Measurements from ENCODE around the gene BTNL9. TPM values are rescaled to one million over a fixed set of nuclear protein-coding genes. Genes with fewer than 3 reads are reported as not detected.

BTNL9 gene
- total and polyA plus RNA-seq, 3 donors from 2014 or later = 8.9 to 28.4 (median 19.0) TPM

DNA sequence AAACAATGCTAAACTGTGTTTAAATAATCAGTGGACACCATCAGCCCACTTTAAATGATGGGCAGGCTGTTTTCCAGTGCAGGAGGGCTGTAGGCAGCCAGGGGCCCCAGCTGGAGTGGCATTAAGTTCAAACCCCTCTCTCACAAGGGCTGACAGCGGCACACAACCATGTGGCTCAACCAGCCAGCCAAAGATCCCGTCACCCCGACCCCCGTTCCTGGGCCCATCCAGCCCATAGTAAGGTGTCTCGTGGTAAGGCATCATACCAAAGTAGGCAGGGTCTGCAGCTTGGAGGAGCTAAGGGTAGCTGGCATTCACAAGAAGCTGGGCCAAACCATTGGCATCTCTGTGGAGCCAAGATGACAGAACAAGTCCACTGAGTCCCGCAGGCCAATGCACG is 24.9 kb downstream of the BTNL9 start:
- Histone ChIP-seq H3K9me3 (no peaks in the 10 kb centered on the region), H3K4me3 (no peak overlapping the region), H3K27ac (no peak overlapping the region), H3K4me1 (no peaks in the 10 kb centered on the region), H3K27me3 (no peaks in the 10 kb centered on the region), H3K36me3 (ENCODE audit: low read depth, missing control alignments) (no peaks in the 10 kb centered on the region)
- intact Hi-C loops (cut with DNase I; ENCODE audit: low total_unique reads) = no loop called here
- no peak for DNase-seq
- no peak for TF ChIP-seq POLR2A (IDR thresholded peaks at IDR 0.05)
- TF ChIP-seq CTCF (IDR thresholded peaks at IDR 0.05) = no peak
- WGBS, 2 donors = 81 to 89% methylated on average over 7 of the region's 7 CpGs

GRCh38 chr5:181069767-181070491 is 29.9 kb downstream of the BTNL9 start:
- H3K27ac ChIP-seq = no peak overlapping the region
- WGBS, 2 donors = 27 to 42% methylated on average over 6 to 26 of the region's 26 CpGs
- no peaks in the 10 kb centered on the region for H3K27me3 ChIP-seq
- no peaks in the 10 kb centered on the region for H3K4me1 ChIP-seq
- intact Hi-C loops (cut with DNase I; ENCODE audit: low total_unique reads) = no loop called here
- no peaks in the 10 kb centered on the region for H3K36me3 ChIP-seq (ENCODE audit: low read depth, missing control alignments)
- H3K9me3 ChIP-seq = no peaks in the 10 kb centered on the region
- peak overlapping the region; percentile 41 to 46 for H3K4me3 ChIP-seq
- TF ChIP-seq CTCF (IDR thresholded peaks at IDR 0.05) = no peak
- DNase-seq = peak; percentile 76

DNA sequence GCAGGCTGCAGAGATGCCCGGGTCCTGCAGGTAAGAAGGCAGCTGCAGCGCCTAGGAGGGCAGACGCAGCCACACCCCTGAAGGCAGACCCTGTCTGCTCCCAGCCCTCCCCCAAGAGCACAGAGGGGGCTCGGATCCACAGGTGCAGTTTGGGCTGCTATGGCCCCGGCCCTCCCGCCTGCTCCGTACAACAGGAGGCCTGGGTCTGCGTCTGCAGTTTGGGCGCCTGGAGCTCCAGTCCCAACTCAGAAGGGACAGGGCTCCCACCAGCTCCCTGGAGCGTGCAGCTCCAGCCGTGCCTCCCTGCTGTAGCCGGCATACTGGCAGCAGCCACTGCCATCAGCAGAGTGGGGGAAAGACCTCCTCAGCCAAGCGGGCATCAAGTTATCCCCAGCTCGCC is 30.5 kb downstream of the BTNL9 start:
- Histone ChIP-seq H3K4me3 (peak overlapping the region; percentile 41 to 46), H3K9me3 (no peaks in the 10 kb centered on the region), H3K4me1 (no peaks in the 10 kb centered on the region), H3K27ac (no peak overlapping the region), H3K27me3 (no peaks in the 10 kb centered on the region), H3K36me3 (ENCODE audit: low read depth, missing control alignments) (no peaks in the 10 kb centered on the region)
- intact Hi-C loops (cut with DNase I; ENCODE audit: low total_unique reads) = no loop called here
- no peak for DNase-seq
- WGBS, 2 donors = 55 to 68% methylated on average over 8 to 10 of the region's 14 CpGs
- TF ChIP-seq POLR2A (IDR thresholded peaks at IDR 0.05) (no peak), CTCF (IDR thresholded peaks at IDR 0.05) (no peak)

- Histone ChIP-seq H3K27ac (no peak overlapping the region), H3K4me1 (no peaks in the 10 kb centered on the region), H3K4me3 (no peak overlapping the region), H3K36me3 (ENCODE audit: low read depth, missing control alignments) (no peaks in the 10 kb centered on the region), H3K27me3 (no peaks in the 10 kb centered on the region), H3K9me3 (no peaks in the 10 kb centered on the region)
- WGBS, 2 donors = 44 to 65% methylated on average over 6 of the region's 6 CpGs
- TF ChIP-seq CTCF (IDR thresholded peaks at IDR 0.05) = no peak
- TF ChIP-seq POLR2A (IDR thresholded peaks at IDR 0.05) = no peak
- intact Hi-C loops (cut with DNase I; ENCODE audit: low total_unique reads) = no loop called here
- no peak for DNase-seq
Observed at GRCh38 chr5:181071257-181071656, 31.2 kb downstream of the BTNL9 start.

DNA sequence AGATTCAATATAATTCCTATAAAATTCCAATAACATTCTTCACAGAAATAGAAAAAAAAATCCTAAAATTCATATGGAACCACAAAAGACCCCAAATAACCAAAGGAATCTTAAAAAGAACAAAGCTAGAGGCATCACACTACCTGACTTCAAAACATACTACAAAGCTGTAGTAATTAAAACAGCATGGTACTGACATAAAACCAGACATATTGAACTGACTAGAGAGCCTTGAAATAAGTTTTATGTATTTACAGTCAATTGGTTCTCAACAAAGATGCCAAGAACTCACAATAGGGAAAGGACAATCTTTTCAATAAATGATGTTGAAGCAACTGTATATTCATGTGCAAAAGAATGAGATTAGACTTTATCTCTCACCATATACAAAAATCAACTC is 36.9 kb downstream of the BTNL9 start:
- TF ChIP-seq CTCF (IDR thresholded peaks at IDR 0.05) (no peak), POLR2A (IDR thresholded peaks at IDR 0.05) (no peak)
- no peak for DNase-seq
- Histone ChIP-seq H3K9me3 (no peaks in the 10 kb centered on the region), H3K27ac (no peak overlapping the region), H3K36me3 (ENCODE audit: low read depth, missing control alignments) (no peaks in the 10 kb centered on the region), H3K4me3 (no peak overlapping the region), H3K27me3 (no peaks in the 10 kb centered on the region), H3K4me1 (no peaks in the 10 kb centered on the region)
- intact Hi-C loops (cut with DNase I; ENCODE audit: low total_unique reads) = no loop called here
